Activated T-cell treated with anti-CD3 and anti-CD28 coated beads for 1 hour (primary cell): ENCODE data around the gene LRRC56.

Experiments
- DNase-seq: peaks from one replicate; pipeline ENCODE4 v3.0.0-alpha.2; 2020; ENCODE audit warnings: low read depth

The LRRC56 gene

GRCh38 chr11:540583-541432 is 3.5 kb downstream of the LRRC56 start:
- DNase-seq: no peak

DNA sequence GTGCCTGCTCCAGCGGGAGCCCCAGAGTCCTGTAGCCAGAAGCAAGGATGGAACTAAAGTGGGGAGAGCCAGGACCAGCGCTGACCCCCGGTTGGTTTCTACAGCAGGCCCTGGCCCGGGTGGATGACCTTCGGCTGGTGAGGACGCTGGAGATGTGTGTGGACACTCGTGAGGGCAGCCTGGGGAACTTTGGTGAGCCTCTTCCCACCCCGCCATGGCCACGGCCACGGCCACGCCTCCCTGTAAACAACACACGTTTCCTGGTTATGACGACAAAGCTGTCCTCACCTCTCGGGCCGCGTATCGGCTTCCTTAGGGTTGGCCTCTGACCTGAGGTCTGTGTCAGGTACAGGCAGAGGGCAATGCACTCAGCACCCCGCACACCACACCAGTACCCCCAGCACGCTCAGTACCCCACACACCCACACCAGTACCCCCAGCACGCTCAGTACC is 4.1 kb downstream of the LRRC56 start:
- DNase-seq: no peak

- DNase-seq: no peak
These were observed 7.5 kb downstream of the LRRC56 start for GRCh38 chr11:544817-545166.

DNA sequence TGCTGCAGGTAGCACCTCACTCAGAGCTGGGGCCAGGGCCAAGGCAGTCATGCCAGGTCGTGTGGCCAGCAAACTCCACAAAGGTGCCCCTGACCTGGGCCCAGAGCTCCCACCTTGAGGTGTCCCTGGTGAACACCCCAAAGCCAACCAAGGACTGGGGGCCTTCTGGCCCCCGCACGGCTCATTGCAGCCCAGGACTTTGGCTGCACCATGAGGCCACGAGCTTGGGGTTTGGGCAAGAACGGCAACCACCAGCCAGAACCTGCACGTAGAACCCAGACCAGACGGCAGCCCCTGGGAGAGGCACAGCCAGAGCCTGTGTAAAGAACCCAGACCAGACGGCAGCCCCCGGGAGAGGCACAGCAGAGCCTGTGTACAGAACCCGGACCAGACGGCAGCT is 7.8 kb downstream of the LRRC56 start:
- no peak for DNase-seq

- DNase-seq: no peak
These were observed 11.6 kb downstream of the LRRC56 start for GRCh38 chr11:548700-549603.

DNA sequence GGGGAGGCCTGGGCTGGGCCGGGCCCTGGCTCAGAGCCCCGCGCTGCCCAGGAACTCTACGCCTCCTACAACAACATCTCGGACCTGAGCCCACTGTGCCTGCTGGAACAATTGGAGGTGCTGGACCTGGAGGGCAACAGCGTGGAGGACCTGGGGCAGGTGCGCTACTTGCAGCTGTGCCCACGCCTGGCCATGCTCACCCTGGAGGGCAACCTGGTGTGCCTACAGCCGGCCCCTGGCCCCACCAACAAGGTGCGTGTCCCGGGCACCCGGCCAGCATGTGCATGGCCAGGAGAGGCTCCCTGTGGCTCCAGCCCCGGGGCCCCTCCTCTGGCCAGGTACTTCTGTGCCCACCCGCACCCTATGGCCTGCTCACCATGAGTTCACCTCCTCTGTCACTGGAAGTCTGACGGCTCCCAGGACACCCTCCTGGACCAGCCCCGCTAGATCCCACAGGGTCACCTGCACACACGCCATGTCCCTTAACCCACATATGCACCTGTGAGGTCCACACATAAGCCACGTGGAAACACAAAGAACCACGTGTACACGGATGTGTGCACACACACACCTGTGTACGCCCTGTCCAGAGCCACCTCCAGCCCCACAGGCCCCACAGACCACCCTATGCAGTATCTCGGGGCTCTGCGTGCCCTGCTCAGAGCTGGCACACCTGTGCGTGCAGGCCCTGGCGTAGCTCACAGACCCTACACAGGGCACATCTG is 12.9 kb downstream of the LRRC56 start:
- no peak for DNase-seq

GRCh38 chr11:550746-551085 is 13.4 kb downstream of the LRRC56 start:
- DNase-seq: no peak

- no peak for DNase-seq
These were observed 13.8 kb downstream of the LRRC56 start for GRCh38 chr11:551131-551530.

- DNase-seq: no peak
These were observed 14.3 kb downstream of the LRRC56 start for GRCh38 chr11:551596-551995.

GRCh38 chr11:553083-553987 is 16.0 kb downstream of the LRRC56 start:
- no peak for DNase-seq

- no peak for DNase-seq
These were observed 16.6 kb downstream of the LRRC56 start for GRCh38 chr11:553988-554340.

GRCh38 chr11:554428-555226 is 17.3 kb downstream of the LRRC56 start:
- DNase-seq: peak; percentile 75

DNA sequence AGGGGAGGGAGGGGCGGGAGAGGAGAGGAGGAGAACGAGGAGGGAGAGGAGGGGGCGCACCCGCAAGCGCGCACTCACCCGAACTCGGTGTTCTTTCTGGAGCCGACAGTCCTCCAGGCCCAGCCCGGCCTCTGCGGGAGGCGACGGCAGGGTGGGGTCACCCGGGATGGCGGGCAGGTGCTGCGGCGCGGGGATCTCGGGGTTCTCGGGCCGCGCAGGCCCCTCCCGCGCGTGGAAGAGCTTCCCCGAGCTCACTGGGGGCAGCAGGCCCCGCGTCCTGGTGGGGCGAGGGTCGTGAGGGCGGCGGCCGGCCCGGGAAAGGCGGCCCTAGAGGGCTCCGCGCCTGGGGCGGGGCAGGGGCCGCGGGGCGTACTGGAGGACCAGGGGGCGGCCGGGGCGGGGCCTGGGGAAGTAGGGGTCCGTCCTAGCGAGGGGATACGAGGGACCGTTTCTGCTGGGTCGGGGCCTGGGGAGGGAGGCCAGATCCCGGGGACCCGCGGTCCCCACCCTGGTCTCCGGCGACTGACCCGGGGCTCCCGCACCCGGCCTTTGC is 18.0 kb downstream of the LRRC56 start:
- no peak for DNase-seq

DNA sequence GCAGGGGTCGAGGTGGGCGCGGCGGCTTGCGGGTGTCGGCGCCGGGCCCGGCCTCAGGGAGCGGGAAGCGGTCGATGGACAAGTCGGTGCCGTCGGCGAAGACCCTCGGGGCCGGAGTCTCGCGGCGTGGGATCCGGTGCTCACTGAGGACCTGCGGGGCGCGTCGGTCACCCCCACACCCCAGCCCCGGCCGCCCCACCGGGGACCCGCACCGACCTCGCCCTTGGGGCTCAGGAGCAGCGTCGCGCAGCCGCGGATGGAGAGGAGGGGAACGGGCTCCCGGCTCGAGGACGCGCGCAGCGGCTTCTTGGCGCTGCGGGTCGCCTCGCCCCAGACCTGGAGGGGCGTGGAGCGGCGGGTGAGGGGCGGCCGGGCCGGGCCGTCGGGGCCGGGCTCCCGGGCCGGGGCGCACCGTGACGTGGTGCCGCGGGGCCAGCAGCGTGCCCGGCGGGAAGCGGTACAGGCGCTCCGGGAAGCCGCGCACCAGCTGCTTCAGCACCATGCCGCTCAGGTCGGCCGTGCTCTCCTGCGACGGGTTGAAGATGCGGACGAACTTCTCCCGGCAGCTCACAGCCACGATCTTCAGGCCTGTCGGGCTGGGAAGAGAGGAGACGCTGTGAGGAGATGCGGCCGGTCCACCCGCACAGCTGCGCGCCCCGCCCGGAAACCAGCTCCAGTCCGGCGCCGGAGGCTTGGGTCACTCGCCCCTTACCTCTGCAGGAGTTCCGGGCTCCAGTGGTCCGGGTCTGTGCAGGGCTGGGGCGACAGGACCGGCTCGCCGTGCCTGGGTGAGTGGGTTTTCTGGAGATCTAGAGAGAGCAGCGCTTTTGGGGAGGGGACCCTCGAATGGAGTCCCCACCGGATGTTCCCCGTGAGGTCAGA is 18.7 kb downstream of the LRRC56 start:
- DNase-seq: no peak

- DNase-seq: no peak
These were observed 19.4 kb downstream of the LRRC56 start for GRCh38 chr11:556662-557256.

- DNase-seq: no peak
These were observed 20.2 kb downstream of the LRRC56 start for GRCh38 chr11:557328-558132.

- no peak for DNase-seq
These were observed 21.2 kb downstream of the LRRC56 start for GRCh38 chr11:558503-558902.

DNA sequence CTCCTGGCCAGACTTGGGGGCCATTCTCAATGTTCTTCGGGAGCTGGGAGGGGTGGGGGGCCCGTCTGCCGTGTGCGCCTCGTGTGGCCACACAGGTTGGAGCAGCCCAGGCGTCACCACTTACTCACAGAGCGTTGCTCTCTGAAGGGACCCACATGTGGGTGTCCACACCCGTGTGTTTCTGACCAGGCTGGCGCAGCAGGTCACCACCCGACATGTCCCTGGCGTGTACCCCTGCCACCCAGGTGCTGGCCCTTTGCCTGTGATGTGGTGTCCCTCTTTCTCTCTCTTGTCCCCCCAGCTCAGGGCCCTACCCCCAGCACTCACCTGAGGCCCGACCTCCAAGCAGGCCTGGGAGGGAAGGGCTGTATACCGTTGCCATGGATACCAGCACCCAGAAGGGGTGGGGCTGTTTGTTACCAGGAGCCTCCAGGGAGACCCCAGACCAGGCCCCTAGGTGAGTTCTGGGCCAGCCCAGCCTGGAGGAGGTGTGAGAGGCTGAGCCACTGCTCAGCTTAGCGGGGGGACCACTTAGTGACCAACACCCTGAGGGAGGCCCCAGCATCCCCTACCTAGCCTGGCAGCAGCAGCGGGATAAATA is 21.8 kb downstream of the LRRC56 start:
- no peak for DNase-seq
